ENCODE measurements around the gene URB1.
"Not testable (repeated sequence)": the region's sequence is repeated elsewhere in the genome, so short reads cannot be mapped to it uniquely, and the experiment has no call there.

Gene URB1

GRCh38 chr21:32282992-32283391 is 109.8 kb downstream of the URB1 start:
- DNase-seq (ENCODE audit: low spot score), result no peak

GRCh38 chr21:32281531-32281930 is 111.3 kb downstream of the URB1 start:
- no peak for DNase-seq (ENCODE audit: low spot score)

- no peak for DNase-seq (ENCODE audit: low spot score)
Observed at GRCh38 chr21:32279377-32279680, 113.5 kb downstream of the URB1 start.

GRCh38 chr21:32278518-32279376 is 114.1 kb downstream of the URB1 start, which contains the start of gene MIS18A:
MIS18A (minus strand) TSS chr21:32279049; CDS start chr21:32279014, 35 bp downstream.
- DNase-seq (ENCODE audit: low spot score), result peak; percentile 98

GRCh38 chr21:32278103-32278502 is 114.7 kb downstream of the URB1 start:
- DNase-seq (ENCODE audit: low spot score), result no peak

GRCh38 chr21:32276671-32277070 is 116.1 kb downstream of the URB1 start:
- DNase-seq (ENCODE audit: low spot score), result no peak

- DNase-seq (ENCODE audit: low spot score), result no peak
Observed at GRCh38 chr21:32270748-32271147, 122.1 kb downstream of the URB1 start.

GRCh38 chr21:32265321-32265720 is 127.5 kb downstream of the URB1 start:
- not testable (repeated sequence) for DNase-seq (ENCODE audit: low spot score)

- no peak for DNase-seq (ENCODE audit: low spot score)
Observed at GRCh38 chr21:32261929-32262328, 130.9 kb downstream of the URB1 start.
